H9 (cell line): ENCODE data around the gene POLA1. TPM values are rescaled to one million over a fixed set of nuclear protein-coding genes. Genes with fewer than 3 reads are reported as not detected.
A peak's percentile ranks its signal among the peaks of the same experiment; 100 is the strongest.

Source experiments
- DNase-seq: peaks from one replicate; pipeline ENCODE4 v3.0.0-alpha.2; 2017
- H2AFZ ChIP-seq: one replicate; pipeline ENCODE4 v1.6.1; 2013; ENCODE audit warnings: mild to moderate bottlenecking, low read length, control low read depth, moderate library complexity
- H2AK5ac ChIP-seq: 2 replicates; pipeline ENCODE4 v1.6.1; 2013; ENCODE audit warnings: low read length, control low read depth, mixed read lengths; ENCODE audit not compliant: insufficient read length
- H2BK120ac ChIP-seq: one replicate; pipeline ENCODE4 v1.6.1; 2013; ENCODE audit warnings: low read depth, mild to moderate bottlenecking, low read length, control low read depth, inconsistent platforms; ENCODE audit not compliant: poor library complexity, severe bottlenecking
- H2BK12ac ChIP-seq: 2 replicates; pipeline ENCODE4 v1.6.1; 2013; ENCODE audit warnings: low read length, control low read depth, mixed read lengths, low read depth; ENCODE audit not compliant: insufficient read length
- H2BK15ac ChIP-seq: 2 replicates; pipeline ENCODE4 v1.6.1; 2013; ENCODE audit warnings: low read depth, low read length, control low read depth
- H2BK20ac ChIP-seq: one replicate; pipeline ENCODE4 v1.6.1; 2013; ENCODE audit warnings: low read depth, mild to moderate bottlenecking, low read length, control low read depth, inconsistent platforms; ENCODE audit not compliant: poor library complexity, severe bottlenecking
- H2BK5ac ChIP-seq: 2 replicates; pipeline ENCODE4 v1.6.1; 2013; ENCODE audit warnings: low read length, control low read depth, mixed read lengths; ENCODE audit not compliant: insufficient read length
- H3K14ac ChIP-seq: 2 replicates; pipeline ENCODE4 v1.6.1; 2013; ENCODE audit warnings: low read length, control low read depth; ENCODE audit not compliant: insufficient read depth
- H3K18ac ChIP-seq: 2 replicates; pipeline ENCODE4 v1.6.1; 2013; ENCODE audit warnings: low read depth, mild to moderate bottlenecking, mixed read lengths, low read length, control low read depth; ENCODE audit not compliant: insufficient read length
- H3K23ac ChIP-seq: 2 replicates; pipeline ENCODE4 v1.6.1; 2013; ENCODE audit warnings: low read length, control low read depth, mixed read lengths, low read depth; ENCODE audit not compliant: insufficient read length
- H3K23me2 ChIP-seq: 2 replicates; pipeline ENCODE4 v1.6.1; 2013; ENCODE audit warnings: low read depth, mild to moderate bottlenecking, mixed read lengths, low read length, control low read depth; ENCODE audit not compliant: insufficient read length, poor library complexity, severe bottlenecking
- H3K27ac ChIP-seq: 2 replicates; pipeline ENCODE4 v1.5.1; 2013; ENCODE audit warnings: low read length, control low read depth, mixed read lengths, low read depth; ENCODE audit not compliant: insufficient read length
- H3K27me3 ChIP-seq: 2 replicates; pipeline ENCODE4 v1.6.1; 2013; ENCODE audit warnings: low read length, control low read depth, inconsistent platforms; ENCODE audit not compliant: insufficient read depth
- H3K4ac ChIP-seq: 2 replicates; pipeline ENCODE4 v1.6.1; 2013; ENCODE audit warnings: low read depth, mild to moderate bottlenecking, control low read depth, inconsistent platforms, low read length, moderate library complexity
- H3K4me1 ChIP-seq: 2 replicates; pipeline ENCODE4 v1.6.1; 2013; ENCODE audit warnings: low read length, control low read depth, inconsistent platforms; ENCODE audit not compliant: insufficient read depth
- H3K4me2 ChIP-seq: 2 replicates; pipeline ENCODE4 v1.6.1; 2013; ENCODE audit warnings: low read length, control low read depth, mixed read lengths; ENCODE audit not compliant: insufficient read length, insufficient read depth
- H3K56ac ChIP-seq: 2 replicates; pipeline ENCODE4 v1.6.1; 2013; ENCODE audit warnings: low read depth, mild to moderate bottlenecking, mixed read lengths, low read length, control low read depth; ENCODE audit not compliant: insufficient read length
- H3K79me1 ChIP-seq: 2 replicates; pipeline ENCODE4 v1.6.1; 2013; ENCODE audit warnings: low read depth, mild to moderate bottlenecking, moderate library complexity, low read length, control low read depth, inconsistent platforms; ENCODE audit not compliant: insufficient read depth, poor library complexity, severe bottlenecking
- H3K79me2 ChIP-seq: 2 replicates; pipeline ENCODE4 v1.6.1; 2013; ENCODE audit warnings: low read length, control low read depth, inconsistent platforms; ENCODE audit not compliant: insufficient read depth
- H3K9ac ChIP-seq: 2 replicates; pipeline ENCODE4 v1.6.1; 2013; ENCODE audit warnings: low read length, control low read depth, mixed read lengths; ENCODE audit not compliant: insufficient read length; ENCODE audit errors: extremely low read depth
- H3K9me3 ChIP-seq: one replicate; pipeline ENCODE4 v1.6.1; 2013; ENCODE audit warnings: low read depth, low read length, inconsistent platforms; ENCODE audit not compliant: control insufficient read depth
- H3T11ph ChIP-seq: one replicate; pipeline ENCODE4 v1.6.1; 2013; ENCODE audit warnings: mild to moderate bottlenecking, low read length, control low read depth, inconsistent platforms
- H4K20me1 ChIP-seq: one replicate; pipeline ENCODE4 v1.6.1; 2013; ENCODE audit not compliant: control insufficient read depth, insufficient read length, insufficient read depth
- H4K5ac ChIP-seq: 2 replicates; pipeline ENCODE4 v1.6.1; 2013; ENCODE audit warnings: low read depth, mild to moderate bottlenecking, mixed read lengths, low read length, control low read depth; ENCODE audit not compliant: insufficient read length
- H4K8ac ChIP-seq: replicated peaks from 2 replicates; pipeline ENCODE4 v1.6.1; 2013; ENCODE audit warnings: low read length, control low read depth, mixed read lengths, low read depth; ENCODE audit not compliant: insufficient read length
- H4K91ac ChIP-seq: 2 replicates; pipeline ENCODE4 v1.6.1; 2013; ENCODE audit warnings: low read depth, mild to moderate bottlenecking, moderate library complexity, mixed read lengths, low read length, control low read depth; ENCODE audit not compliant: insufficient read length
- H3K27ac Mint-ChIP-seq, 3 experiments: 2 replicates in 2 of 3; 3 replicates in 1 of 3; pipeline ENCODE4 v1.8.0; 2020 to 2021; ENCODE audit warnings: mixed read lengths in 3 of 3, mild to moderate bottlenecking in 1 of 3, moderate library complexity in 1 of 3
- H3K27me3 Mint-ChIP-seq: 2 replicates; pipeline ENCODE4 v1.8.0; 2021; ENCODE audit warnings: low read depth, mild to moderate bottlenecking, moderate library complexity, mixed read lengths
- H3K36me3 Mint-ChIP-seq, 3 experiments: 2 replicates in 2 of 3; 3 replicates in 1 of 3; pipeline ENCODE4 v1.8.0; 2020 to 2021; ENCODE audit warnings: low read depth in 3 of 3, mixed read lengths in 3 of 3; ENCODE audit not compliant: insufficient read depth in 1 of 3
- H3K4me1 Mint-ChIP-seq, 2 experiments: 2 replicates each; pipeline ENCODE4 v1.8.0; 2020; ENCODE audit warnings: mixed read lengths in 2 of 2
- H3K4me3 Mint-ChIP-seq, 2 experiments: 2 replicates in 1 of 2; 3 replicates in 1 of 2; pipeline ENCODE4 v1.8.0; 2020 to 2021; ENCODE audit warnings: mild to moderate bottlenecking in 2 of 2, mixed read lengths in 2 of 2, moderate library complexity in 1 of 2
- H3K9me3 Mint-ChIP-seq, 2 experiments: 2 replicates in 1 of 2; 3 replicates in 1 of 2; pipeline ENCODE4 v1.8.0; 2020; ENCODE audit warnings: mild to moderate bottlenecking in 2 of 2, mixed read lengths in 2 of 2, moderate library complexity in 1 of 2
- CTCF ChIP-seq: fragments of 200-600 bp; sonication (generic); conservative IDR thresholded peaks from 3 replicates; pipeline ENCODE4 v1.8.0; 2021; ENCODE audit warnings: antibody characterized with exemption, mild to moderate bottlenecking
- WGBS: extraction: QIAGEN DNeasy Blood & Tissue Kit; methylation state at CpG from one replicate; pipeline ENCODE4 v1.1.7; 2013; ENCODE audit warnings: missing lambda C conversion rate, low lambda C conversion rate, mixed read lengths; ENCODE audit not compliant: insufficient read length; ENCODE audit errors: extremely low coverage; 5-methylcytosine and 5-hydroxymethylcytosine counted together
- total RNA-seq: library from RNA; stranded (reverse); gene quantifications from 2 replicates; pipeline ENCODE4 v1.2.1, GENCODE V29; 2021

The POLA1 gene
- total RNA-seq, 1 experiment from 2014 or later = 60.2 TPM

- no peak overlapping the region for H2BK15ac ChIP-seq
- DNase-seq = no peak
- Mint-ChIP-seq H3K4me1 (peaks cover 52 to 69% of the 10 kb centered on the region in 2 experiments), H3K27me3 (peaks cover 98% of the 10 kb centered on the region), H3K27ac (no peak overlapping the region), H3K36me3 (peaks cover 0 to 10% (median 0%) of the 10 kb centered on the region in 3 experiments; a peak in 3 of 7 replicates), H3K4me3 (peak overlapping the region; percentile 48 to 79), H3K9me3 (peaks cover 6 to 8% of the 10 kb centered on the region in 2 experiments; a peak in 4 of 5 replicates)
- H4K5ac ChIP-seq = no peak overlapping the region
- H2BK120ac ChIP-seq = no peak overlapping the region
- H3K56ac ChIP-seq = no peak overlapping the region
- no peak overlapping the region for H4K8ac ChIP-seq
- H2BK12ac ChIP-seq = no peak overlapping the region
- H2BK20ac ChIP-seq = no peak overlapping the region
- H3K14ac ChIP-seq = no peak overlapping the region
- peaks cover 76% of the 10 kb centered on the region for H3K27me3 ChIP-seq
- no peaks in the 10 kb centered on the region for H3K79me2 ChIP-seq
- no peak overlapping the region for H3K27ac ChIP-seq
- no peak overlapping the region for H2AFZ ChIP-seq
- no peak overlapping the region for H3K23ac ChIP-seq
- H3K23me2 ChIP-seq = peaks cover 28% of the 10 kb centered on the region
- H2AK5ac ChIP-seq = no peak overlapping the region
- WGBS = no CpG with 5 or more reads among the region's 10 CpGs
- H3K9ac ChIP-seq = no peak overlapping the region
- no peaks in the 10 kb centered on the region for H3K79me1 ChIP-seq
- peak overlapping the region; percentile 55 for H3K4me2 ChIP-seq
- H4K20me1 ChIP-seq = no peaks in the 10 kb centered on the region
- TF ChIP-seq CTCF = no peak
- no peaks in the 10 kb centered on the region for H3K9me3 ChIP-seq
- no peak overlapping the region for H3T11ph ChIP-seq
- H3K4ac ChIP-seq = no peak overlapping the region
- H4K91ac ChIP-seq = no peak overlapping the region
- 0 out of 2 replicates have a peak, but pooled peaks cover 2% of the 10 kb centered on the region for H3K4me1 ChIP-seq
- no peak overlapping the region for H3K18ac ChIP-seq
- H2BK5ac ChIP-seq = no peak overlapping the region
Measured at GRCh38 chrX:25004040-25004439, 310.3 kb downstream of the POLA1 start.
